HCT116 (cell line): ENCODE measurements around the gene FAM227B. TPM values are rescaled to one million over a fixed set of nuclear protein-coding genes. Genes with fewer than 3 reads are reported as not detected.

Source experiments
- ATAC-seq: fragments of 200-7000 bp; cut with Tn5 transposase; 2 replicates; pipeline ENCODE4 v1.9.1; 2020; ENCODE audit warnings: mild to moderate bottlenecking, moderate library complexity
- BruUV-seq: library from RNA; stranded (reverse); fragments of 400-500 nt; replicated peaks from 2 replicates; lab custom pipeline; 2021; lab: Mats Ljungman, UMichigan
- CTCF ChIA-PET: fragments of 300-600 bp; sonication (Branson Sonifier 250); formaldehyde crosslinking; loops from one replicate; lab custom pipeline; 2021; ENCODE audit warnings: antibody characterized with exemption; lab: Charles Lee
- POLR2A ChIA-PET: fragments of 300-600, 350-600 bp; sonication (Branson Sonifier 250); formaldehyde crosslinking; loops from one replicate; lab custom pipeline; 2021; ENCODE audit warnings: antibody characterized with exemption; lab: Charles Lee
- RAD21 ChIA-PET, 2 experiments: fragments of 300-600 bp; sonication (Branson Sonifier 250); formaldehyde crosslinking; loops; one replicate each; lab custom pipeline; 2023; ENCODE audit warnings: low total read pairs in 2 of 2; ENCODE audit not compliant: uncharacterized antibody in 2 of 2, unreplicated experiment in 2 of 2, low non-redundant PET in 1 of 2; lab: Charles Lee
- DNase-seq: peaks from one replicate; pipeline ENCODE4 v3.0.0-alpha.2; 2010; ENCODE audit warnings: low read depth, low spot score
- H2AFZ ChIP-seq: fragments of 200-600 bp; shearing (Covaris generic), sonication (generic); 2 replicates; pipeline ENCODE4 v1.6.1; 2017; ENCODE audit warnings: low read depth, mixed run types, mixed read lengths, antibody characterized with exemption, low read length; ENCODE audit not compliant: poor library complexity, severe bottlenecking
- H3K27ac ChIP-seq: 2 replicates; pipeline ENCODE4 v1.5.1; 2012; ENCODE audit warnings: low read depth, low read length
- H3K27me3 ChIP-seq: fragments of 200-600 bp; sonication (generic); 2 replicates; pipeline ENCODE4 v1.6.1; 2016; ENCODE audit warnings: mixed run types, low read length, mixed read lengths; ENCODE audit not compliant: insufficient read depth
- H3K36me3 ChIP-seq, 2 experiments: fragments of 200-500 bp in 1 of 2; fragments of 200-600 bp in 1 of 2; sonication (Bioruptor generic) in 1 of 2; sonication (generic) in 1 of 2; 2 replicates each; pipeline versions ENCODE4 v1.5.1 to v1.6.1; 2014 to 2016; ENCODE audit warnings: low read length in 2 of 2, inconsistent platforms in 1 of 2, mixed read lengths in 1 of 2, mixed run types in 1 of 2; ENCODE audit not compliant: insufficient read depth in 2 of 2, control insufficient read depth in 1 of 2
- H3K4me1 ChIP-seq, 2 experiments: fragments of 200-600 bp in 1 of 2; sonication (generic) in 1 of 2; 2 replicates each; pipeline versions ENCODE4 v1.5.1 to v1.6.1; 2012 to 2017; ENCODE audit warnings: low read length in 2 of 2, inconsistent platforms in 1 of 2, mild to moderate bottlenecking in 1 of 2, mixed read lengths in 1 of 2, mixed run types in 1 of 2, moderate library complexity in 1 of 2; ENCODE audit not compliant: insufficient read depth in 2 of 2, control insufficient read depth in 1 of 2
- H3K4me2 ChIP-seq: fragments of 200-600 bp; sonication (generic); 2 replicates; pipeline ENCODE4 v1.6.1; 2017; ENCODE audit warnings: mixed run types, low read length, mixed read lengths
- H3K4me3 ChIP-seq, 2 experiments: fragments of 200-600 bp in 1 of 2; sonication (generic) in 1 of 2; replicated peaks in 1 of 2; 2 replicates each; pipeline ENCODE4 v1.5.1; 2011 to 2016; ENCODE audit warnings: low read length in 2 of 2, control low read depth in 1 of 2, low read depth in 1 of 2, mild to moderate bottlenecking in 1 of 2, mixed read lengths in 1 of 2, mixed run types in 1 of 2
- H3K79me2 ChIP-seq: fragments of 200-600 bp; sonication (generic); 2 replicates; pipeline ENCODE4 v1.6.1; 2017; ENCODE audit warnings: mild to moderate bottlenecking, mixed run types, low read length, moderate library complexity, mixed read lengths; ENCODE audit not compliant: insufficient read depth
- H3K9ac ChIP-seq: fragments of 200-600 bp; sonication (generic); 2 replicates; pipeline ENCODE4 v1.6.1; 2016; ENCODE audit warnings: low read length, mixed read lengths
- H3K9me2 ChIP-seq: fragments of 200-600 bp; sonication (generic), shearing (Covaris generic); 2 replicates; pipeline ENCODE4 v1.6.1; 2017; ENCODE audit warnings: mixed run types, mild to moderate bottlenecking, moderate library complexity; ENCODE audit not compliant: insufficient read depth
- H3K9me3 ChIP-seq, 2 experiments: fragments of 200-500 bp in 1 of 2; fragments of 200-600 bp in 1 of 2; sonication (Bioruptor generic) in 1 of 2; sonication (generic) in 1 of 2; 2 replicates each; pipeline ENCODE4 v1.6.1; 2014 to 2017; ENCODE audit warnings: low read length in 2 of 2, mixed read lengths in 2 of 2, inconsistent platforms in 1 of 2, low read depth in 1 of 2, mild to moderate bottlenecking in 1 of 2, mixed run types in 1 of 2, moderate library complexity in 1 of 2; ENCODE audit not compliant: control insufficient read depth in 1 of 2, insufficient read depth in 1 of 2
- H4K20me1 ChIP-seq: fragments of 200-600 bp; sonication (generic), shearing (Covaris generic); 2 replicates; pipeline ENCODE4 v1.6.1; 2017; ENCODE audit warnings: mixed run types, mild to moderate bottlenecking, moderate library complexity; ENCODE audit not compliant: insufficient read depth
- CBX3 ChIP-seq: IDR thresholded peaks from 2 replicates; pipeline ENCODE4 v1.6.1; 2012; ENCODE audit warnings: low read depth
- CEBPB ChIP-seq: IDR thresholded peaks from 2 replicates; pipeline ENCODE4 v1.6.1; 2012; ENCODE audit warnings: low read depth
- EGR1 ChIP-seq: IDR thresholded peaks from 2 replicates; pipeline ENCODE4 v1.6.1; 2012; ENCODE audit warnings: low read depth
- ELF1 ChIP-seq: IDR thresholded peaks from 2 replicates; pipeline ENCODE4 v1.6.1; 2012; ENCODE audit warnings: low read depth, borderline replicate concordance
- EZH2phosphoT487 ChIP-seq: fragments of 200-600 bp; IDR thresholded peaks from 2 replicates; pipeline ENCODE4 v1.6.1; 2018; ENCODE audit warnings: antibody characterized with exemption, borderline replicate concordance
- FOSL1 ChIP-seq: IDR thresholded peaks from 2 replicates; pipeline ENCODE4 v1.6.1; 2012; ENCODE audit warnings: low read depth
- MAX ChIP-seq: IDR thresholded peaks from 2 replicates; pipeline ENCODE4 v1.6.1; 2012
- POLR2A ChIP-seq: IDR thresholded peaks from 2 replicates; pipeline ENCODE4 v1.7.0; 2011; ENCODE audit warnings: borderline replicate concordance; ENCODE audit not compliant: insufficient read depth, insufficient read length; ENCODE audit errors: extremely low read depth
- POLR2AphosphoS5 ChIP-seq: IDR thresholded peaks from 2 replicates; pipeline ENCODE4 v1.6.1; 2011; ENCODE audit warnings: mild to moderate bottlenecking, low read depth, low read length, moderate library complexity
- SIN3A ChIP-seq: IDR thresholded peaks from 2 replicates; pipeline ENCODE4 v1.6.1; 2012; ENCODE audit warnings: low read depth
- SRF ChIP-seq: IDR thresholded peaks from 2 replicates; pipeline ENCODE4 v1.6.1; 2012; ENCODE audit warnings: low read depth
- intact Hi-C: fragments of 100-400 bp; cut with micrococcal nuclease; formaldehyde crosslinking; loops from 2 replicates; pipeline ENCODE4 v1.10.0; 2022
- total RNA-seq: library from RNA; stranded (reverse); gene quantifications from one replicate; pipeline ENCODE4 v1.2.1, GENCODE V29; 2021; ENCODE audit not compliant: unreplicated experiment
- TF ChIP-seq, protein P1 (sequence below): IDR thresholded peaks from 2 replicates; pipeline ENCODE4 v1.6.1; 2011; ENCODE audit warnings: mild to moderate bottlenecking, low read length, moderate library complexity; ENCODE audit not compliant: insufficient replicate concordance; ENCODE audit errors: extremely low read depth
- TF ChIP-seq, protein P2 (sequence below): IDR thresholded peaks from 2 replicates; pipeline ENCODE4 v1.6.1; 2012

FAM227B gene
- total RNA-seq, 1 experiment from 2014 or later, result 6.9 TPM

DNA sequence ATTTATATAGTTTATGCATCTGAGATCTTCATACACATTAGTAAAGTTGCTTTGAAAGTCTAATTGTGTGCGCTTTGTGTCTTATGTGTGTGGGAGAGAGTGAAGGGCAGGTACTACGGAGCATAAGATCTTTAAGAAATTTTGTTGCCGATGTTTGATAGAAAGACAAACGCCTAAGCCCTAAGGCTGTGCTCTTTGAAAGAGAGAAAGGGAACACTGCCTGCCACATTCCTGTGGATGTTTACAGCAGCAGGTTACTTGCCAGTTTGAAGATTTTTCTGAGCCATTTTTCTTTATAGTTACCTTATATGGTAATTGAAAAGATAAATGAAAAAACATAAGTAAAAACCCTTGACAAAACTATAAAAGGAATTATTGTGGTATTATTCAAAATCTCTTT, 17.2 kb upstream of the FAM227B start:
- no peaks in the 10 kb centered on the region for H3K27me3 ChIP-seq
- H3K36me3 ChIP-seq, result peaks cover 0 to 11% of the 10 kb centered on the region in 2 experiments; a peak in 2 of 4 replicates
- H3K9ac ChIP-seq, result no peak overlapping the region
- ATAC-seq (no peak), DNase-seq (no peak)
- intact Hi-C loops, result no loop called here
- no peak overlapping the region for H3K4me3 ChIP-seq
- H3K9me2 ChIP-seq, result no peaks in the 10 kb centered on the region
- peaks cover 26% of the 10 kb centered on the region for H3K79me2 ChIP-seq
- POLR2A ChIA-PET, result no interaction called here
- no peaks in the 10 kb centered on the region for H3K4me1 ChIP-seq
- no peak overlapping the region for H3K27ac ChIP-seq
- TF ChIP-seq SRF, result no peak
- TF ChIP-seq CEBPB, result no peak
- TF ChIP-seq EZH2phosphoT487, result no peak
- no peak for TF ChIP-seq POLR2A
- no peak for TF ChIP-seq ELF1
- TF ChIP-seq POLR2AphosphoS5, result no peak
- TF ChIP-seq SIN3A, result no peak
- TF ChIP-seq FOSL1, result no peak
- TF ChIP-seq, protein P1, sequence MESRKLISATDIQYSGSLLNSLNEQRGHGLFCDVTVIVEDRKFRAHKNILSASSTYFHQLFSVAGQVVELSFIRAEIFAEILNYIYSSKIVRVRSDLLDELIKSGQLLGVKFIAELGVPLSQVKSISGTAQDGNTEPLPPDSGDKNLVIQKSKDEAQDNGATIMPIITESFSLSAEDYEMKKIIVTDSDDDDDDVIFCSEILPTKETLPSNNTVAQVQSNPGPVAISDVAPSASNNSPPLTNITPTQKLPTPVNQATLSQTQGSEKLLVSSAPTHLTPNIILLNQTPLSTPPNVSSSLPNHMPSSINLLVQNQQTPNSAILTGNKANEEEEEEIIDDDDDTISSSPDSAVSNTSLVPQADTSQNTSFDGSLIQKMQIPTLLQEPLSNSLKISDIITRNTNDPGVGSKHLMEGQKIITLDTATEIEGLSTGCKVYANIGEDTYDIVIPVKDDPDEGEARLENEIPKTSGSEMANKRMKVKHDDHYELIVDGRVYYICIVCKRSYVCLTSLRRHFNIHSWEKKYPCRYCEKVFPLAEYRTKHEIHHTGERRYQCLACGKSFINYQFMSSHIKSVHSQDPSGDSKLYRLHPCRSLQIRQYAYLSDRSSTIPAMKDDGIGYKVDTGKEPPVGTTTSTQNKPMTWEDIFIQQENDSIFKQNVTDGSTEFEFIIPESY, result no peak
- no peak for TF ChIP-seq CBX3
- TF ChIP-seq, protein P2, sequence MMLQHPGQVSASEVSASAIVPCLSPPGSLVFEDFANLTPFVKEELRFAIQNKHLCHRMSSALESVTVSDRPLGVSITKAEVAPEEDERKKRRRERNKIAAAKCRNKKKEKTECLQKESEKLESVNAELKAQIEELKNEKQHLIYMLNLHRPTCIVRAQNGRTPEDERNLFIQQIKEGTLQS, result no peak
- no peak for TF ChIP-seq EGR1
- no peak for TF ChIP-seq MAX
- CTCF ChIA-PET, result no interaction called here
- RAD21 ChIA-PET, result interaction anchor here in 1 of 2 experiments (0.6 kb wide), 1 partner anchor 165 kb away, joined by 3 read pairs; no protein-coding TSS in a partner anchor
- H4K20me1 ChIP-seq, result peaks cover 3% of the 10 kb centered on the region; the same call in 1 of the 2 replicates
- H3K4me2 ChIP-seq, result no peak overlapping the region
- BruUV-seq, result no TSS peak
- H3K9me3 ChIP-seq, result no peaks in the 10 kb centered on the region
- H2AFZ ChIP-seq, result no peak overlapping the region
